Effector CD4-positive, alpha-beta T cell (primary cell): ENCODE results near the gene LCN15.
"Not testable (repeated sequence)": the region's sequence is repeated elsewhere in the genome, so short reads cannot be mapped to it uniquely, and the experiment has no call there.

Source experiments
- DNase-seq: peaks from one replicate; pipeline ENCODE4 v3.0.0-alpha.2; 2020
- total RNA-seq: gene quantifications from one replicate; lab custom pipeline; 2026; lab: John Stamatoyannopoulos, UW

The LCN15 gene
- total RNA-seq, result 0.56 reads per million

- no peak for DNase-seq
These were observed at the start of gene LCN15 for GRCh38 chr9:136764301-136764891. TSS of gene LCN15 (minus strand) at chr9:136764518. CDS start at chr9:136764488, 30 bp downstream.

DNA sequence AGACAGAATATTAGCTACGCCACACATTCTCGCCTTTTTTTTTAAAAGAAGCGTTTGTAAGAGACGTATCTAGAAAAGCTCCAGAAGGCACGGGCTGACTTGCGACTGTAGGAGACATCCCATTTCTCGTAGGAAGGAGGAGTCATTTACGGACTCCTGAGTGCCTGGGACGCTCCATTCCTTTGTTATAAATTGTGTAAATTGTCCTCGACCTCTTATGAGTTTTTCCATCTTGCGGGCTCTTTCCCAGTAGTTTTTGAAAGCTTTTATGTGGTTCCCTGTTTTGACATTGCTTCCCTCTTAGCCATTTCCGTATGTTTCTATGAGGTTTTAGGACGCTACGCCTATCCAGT, 44.5 kb upstream of the LCN15 start:
- DNase-seq, result no peak

GRCh38 chr9:136808075-136808805, 43.9 kb upstream of the LCN15 start:
- DNase-seq, result peak; percentile 39

DNA sequence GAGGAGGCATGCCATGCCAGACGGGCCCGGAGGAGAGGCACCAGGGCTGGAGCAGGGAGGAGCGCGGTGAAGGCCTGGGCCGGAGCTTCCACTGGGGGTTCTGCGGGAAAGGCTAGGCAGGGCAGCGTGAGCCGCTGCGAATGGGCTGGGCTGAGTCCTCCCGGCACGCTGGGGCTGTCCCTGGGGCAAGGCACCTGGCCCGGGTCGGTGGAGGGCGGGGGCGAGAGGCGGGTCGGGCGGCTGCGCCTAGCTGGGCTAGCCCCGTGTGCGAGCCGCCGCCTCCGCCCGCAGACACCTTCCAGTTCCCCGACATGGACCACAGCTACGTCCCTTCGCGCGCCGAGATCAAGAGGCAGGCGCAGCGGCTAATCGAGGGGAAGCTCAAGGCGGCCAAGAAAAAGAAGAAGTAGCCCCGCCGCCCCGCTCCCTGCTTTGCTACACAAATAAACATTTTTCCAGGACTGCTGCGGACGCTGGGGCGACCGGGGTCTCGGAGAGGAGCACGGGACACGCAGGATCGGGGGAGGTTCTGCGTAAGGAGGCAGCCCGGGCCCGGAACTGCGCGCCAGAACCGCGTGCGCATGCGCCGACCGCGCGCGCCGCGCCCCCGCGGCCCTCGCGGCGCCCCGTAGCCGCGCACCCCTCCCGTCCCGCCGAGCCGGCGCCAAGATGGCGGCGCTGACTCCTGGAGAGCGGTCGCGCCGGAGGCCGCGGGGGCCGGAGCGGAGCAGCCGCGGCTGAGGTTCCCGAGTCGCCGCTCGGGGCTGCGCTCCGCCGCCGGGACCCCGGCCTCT, 43.2 kb upstream of the LCN15 start, which contains the start of gene RABL6:
Gene RABL6 (plus strand): TSS at position 668 of the 794 bp plus-strand sequence. CDS start 249 bp downstream, outside the sequence.
- DNase-seq, result peak; percentile 75

GRCh38 chr9:136806631-136807201, 42.4 kb upstream of the LCN15 start:
- no peak for DNase-seq

DNA sequence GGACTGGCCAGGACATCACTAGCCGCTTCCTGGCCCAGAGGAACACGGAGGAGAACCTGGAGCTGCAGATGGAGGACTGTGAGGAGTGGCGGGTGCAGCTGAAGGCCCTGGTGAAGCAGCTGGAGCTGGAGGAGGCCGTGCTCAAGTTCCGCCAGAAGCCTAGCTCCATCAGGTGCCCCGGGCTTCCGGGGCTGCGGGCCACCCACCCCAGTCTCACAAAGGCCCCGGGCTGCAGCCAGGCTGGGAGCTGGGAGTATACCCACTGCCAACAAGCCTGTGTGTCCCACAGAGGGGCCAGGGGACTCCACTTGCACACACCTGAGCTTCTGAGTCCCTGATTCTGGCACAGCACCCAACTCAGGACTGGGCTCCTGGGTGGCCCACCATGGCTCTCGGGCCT, 41.7 kb upstream of the LCN15 start:
- DNase-seq, result no peak

DNA sequence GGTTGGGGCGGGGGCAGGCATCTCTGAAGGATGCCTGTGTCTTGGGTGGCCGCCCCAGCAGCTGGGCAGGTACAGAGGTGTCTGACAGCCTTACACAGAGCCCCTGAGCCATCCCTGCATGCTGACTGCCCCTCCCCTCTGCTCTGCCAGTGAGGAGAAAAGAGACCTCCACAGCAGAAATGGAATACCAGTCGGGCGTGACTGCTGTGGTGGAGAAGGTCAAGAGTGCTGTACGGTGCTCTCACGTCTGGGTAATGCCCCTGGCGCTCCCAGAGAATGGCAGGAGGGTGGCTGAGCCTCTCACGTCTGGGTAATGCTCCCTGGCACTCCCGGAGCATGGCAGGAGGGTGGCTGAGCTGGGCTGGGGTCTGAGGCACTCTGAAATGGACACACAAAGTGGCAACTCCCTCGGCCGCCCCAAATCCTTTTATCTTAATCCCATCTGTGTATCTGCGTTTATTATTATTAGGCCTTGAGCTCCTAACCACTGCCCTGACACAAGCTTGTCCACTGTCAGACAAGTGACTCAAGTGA, 41.0 kb upstream of the LCN15 start:
- DNase-seq, result no peak

GRCh38 chr9:136804509-136805206, 40.3 kb upstream of the LCN15 start:
- no peak for DNase-seq

GRCh38 chr9:136803551-136804508, 39.5 kb upstream of the LCN15 start:
- DNase-seq, result no peak

DNA sequence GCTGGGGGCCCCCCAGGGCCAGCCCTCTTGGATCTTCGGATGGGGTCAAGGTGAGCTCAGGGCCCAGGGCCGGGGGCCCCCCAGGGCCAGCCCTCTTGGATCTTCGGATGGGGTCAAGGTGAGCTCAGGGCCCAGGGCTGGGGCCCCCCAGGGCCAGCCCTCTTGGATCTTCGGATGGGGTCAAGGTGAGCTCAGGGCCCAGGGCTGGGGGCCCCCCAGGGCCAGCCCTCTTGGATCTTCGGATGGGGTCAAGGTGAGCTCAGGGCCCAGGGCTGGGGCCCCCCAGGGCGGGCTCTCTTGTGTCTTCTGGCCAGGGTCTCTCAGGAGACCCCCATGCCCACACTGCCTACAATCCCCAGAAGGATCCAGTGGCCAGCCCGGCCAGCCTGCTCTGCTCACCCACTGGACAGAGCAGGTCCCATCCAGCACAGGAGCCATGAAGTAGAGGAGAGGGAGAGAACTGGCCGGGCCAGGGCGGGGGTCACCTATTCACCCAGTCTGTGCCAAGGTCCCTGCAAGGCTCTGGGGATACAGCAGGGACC, 38.8 kb upstream of the LCN15 start:
- DNase-seq, result not testable (repeated sequence)

DNA sequence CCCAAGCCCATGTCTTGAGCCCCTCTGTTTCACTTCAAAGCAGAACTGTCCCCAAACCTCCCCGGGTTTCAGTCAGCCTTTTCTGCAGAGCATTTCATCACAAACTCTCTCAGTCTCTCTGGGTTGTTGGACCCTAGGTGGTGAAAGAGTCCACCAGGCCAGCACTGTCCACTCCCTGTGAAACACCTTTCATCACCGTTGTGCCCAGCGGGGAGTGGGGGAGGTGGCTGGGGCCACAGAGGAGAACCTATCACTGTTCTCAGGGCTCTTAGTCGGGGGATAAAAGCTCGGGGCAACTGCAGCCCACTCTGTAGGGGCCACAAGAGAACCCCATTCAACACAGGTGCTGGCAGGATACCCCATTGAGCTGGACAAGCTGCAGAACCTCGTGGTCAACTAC, 38.0 kb upstream of the LCN15 start:
- no peak for DNase-seq

GRCh38 chr9:136799854-136800657, 35.7 kb upstream of the LCN15 start:
- peak; percentile 87 for DNase-seq

GRCh38 chr9:136799079-136799853, 34.9 kb upstream of the LCN15 start:
- no peak for DNase-seq

DNA sequence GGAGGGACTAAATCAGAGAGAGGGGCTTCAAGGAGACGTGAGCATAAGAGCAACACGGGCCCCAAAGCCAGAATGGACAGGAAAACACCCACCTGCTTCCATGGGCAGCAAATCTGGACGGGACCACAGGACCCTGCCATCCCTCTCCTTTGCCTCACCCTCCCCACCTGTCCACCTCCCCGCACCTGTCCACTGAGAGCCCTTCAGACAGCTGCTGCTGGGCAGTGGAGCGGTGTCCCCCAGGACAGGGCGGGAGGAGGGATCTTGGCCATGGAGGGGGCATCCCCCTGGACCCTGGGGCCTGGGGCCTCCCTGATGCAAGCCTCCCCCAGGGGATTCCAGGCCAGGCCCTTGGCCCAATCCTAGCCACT, 34.4 kb upstream of the LCN15 start:
- DNase-seq, result no peak

DNA sequence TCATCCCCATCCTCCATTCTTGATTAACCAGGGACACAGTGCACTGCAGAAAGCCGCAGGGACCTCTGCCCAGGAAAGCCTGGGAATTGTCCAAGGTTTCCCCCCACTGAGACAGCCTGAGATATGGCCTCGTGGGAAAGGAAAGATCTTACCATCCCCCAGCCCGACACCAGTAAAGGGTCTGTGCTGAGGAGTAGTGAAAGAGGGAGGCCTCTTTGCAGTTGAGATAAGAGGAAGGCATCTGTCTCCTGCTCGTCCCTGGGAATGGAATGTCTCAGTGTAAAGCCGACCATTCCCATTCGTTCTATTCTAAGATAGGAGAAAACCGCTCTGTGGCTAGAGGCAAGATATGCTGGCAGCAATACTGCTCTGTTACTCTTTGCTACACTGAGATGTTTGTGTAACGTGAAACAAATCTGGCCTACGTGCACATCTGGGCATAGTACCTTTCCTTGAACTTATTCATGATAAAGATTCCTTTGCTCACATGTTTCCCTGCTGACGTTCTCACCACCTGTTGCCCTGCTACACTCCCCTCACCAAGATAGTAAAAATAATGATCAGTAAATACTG, 32.5 kb upstream of the LCN15 start:
- not testable (repeated sequence) for DNase-seq

- no peak for DNase-seq
These were observed 32.0 kb upstream of the LCN15 start, which contains the start of gene CCDC183 for GRCh38 chr9:136796238-136796774. TSS of gene CCDC183 (plus strand) at chr9:136796338. CDS start at chr9:136796398, 60 bp downstream.

- DNase-seq, result no peak
These were observed 30.7 kb upstream of the LCN15 start for GRCh38 chr9:136795000-136795348.

DNA sequence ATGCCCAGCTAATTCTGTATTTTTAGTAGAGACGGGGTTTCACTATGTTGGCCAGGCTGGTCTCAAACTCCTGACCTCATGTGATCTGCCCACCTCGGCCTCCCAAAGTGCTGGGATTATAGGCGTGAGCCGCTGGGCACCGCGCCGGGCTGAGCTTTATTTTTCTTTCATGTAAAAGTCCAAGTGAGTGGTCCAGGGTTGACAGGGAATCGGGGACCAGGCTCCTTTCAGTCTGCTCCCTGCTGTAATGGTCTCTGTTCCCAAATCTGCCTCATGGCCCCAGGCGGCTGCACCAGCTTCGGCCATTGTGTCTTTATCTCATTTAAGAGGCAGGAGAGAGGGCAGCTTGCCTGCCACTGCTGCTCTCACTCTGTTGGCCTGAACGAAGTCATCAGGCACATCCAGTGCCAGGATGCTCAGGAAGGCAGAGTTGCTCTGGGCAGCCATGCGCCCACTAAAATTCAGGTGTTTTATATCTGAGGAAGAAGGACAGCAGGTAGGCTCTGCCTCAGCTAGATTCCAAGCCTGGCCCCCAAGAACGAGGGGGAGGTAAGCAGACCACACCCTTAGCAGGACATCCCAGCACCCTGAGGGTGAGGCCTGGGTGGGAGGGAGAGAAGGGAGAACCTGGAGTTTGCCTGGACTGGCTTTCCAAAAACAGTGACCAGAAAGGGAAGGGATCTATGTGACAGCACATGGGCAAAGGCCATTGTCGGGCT, 30.1 kb upstream of the LCN15 start:
- no peak for DNase-seq
